Vagina (tissue), 2 donors: ENCODE results near the gene SLC25A23.

Source experiments
- POLR2A ChIP-seq, 2 donors: fragments of 450-650 bp; IDR thresholded peaks; one replicate each; pipeline ENCODE4 v1.6.1; 2017; ENCODE audit warnings: antibody characterized with exemption in 2 of 2, mild to moderate bottlenecking in 2 of 2, moderate library complexity in 2 of 2
- POLR2AphosphoS5 ChIP-seq, 2 donors: sonication (generic); formaldehyde crosslinking; IDR thresholded peaks; one replicate each; pipeline ENCODE4 v1.9.0; 2017; ENCODE audit warnings: antibody characterized with exemption in 2 of 2, mild to moderate bottlenecking in 2 of 2, low read depth in 1 of 2; ENCODE audit not compliant: insufficient read depth in 1 of 2
- TF ChIP-seq, protein P1 (sequence below), 3 experiments: fragments of 450-650 bp in 2 of 3; fragments of 200-600 bp in 1 of 3; sonication (generic) in 1 of 3; IDR thresholded peaks; one replicate each; pipeline ENCODE4 v1.5.1; 2017 to 2019; ENCODE audit warnings: antibody characterized with exemption in 3 of 3, mild to moderate bottlenecking in 2 of 3, moderate library complexity in 2 of 3

DNA sequence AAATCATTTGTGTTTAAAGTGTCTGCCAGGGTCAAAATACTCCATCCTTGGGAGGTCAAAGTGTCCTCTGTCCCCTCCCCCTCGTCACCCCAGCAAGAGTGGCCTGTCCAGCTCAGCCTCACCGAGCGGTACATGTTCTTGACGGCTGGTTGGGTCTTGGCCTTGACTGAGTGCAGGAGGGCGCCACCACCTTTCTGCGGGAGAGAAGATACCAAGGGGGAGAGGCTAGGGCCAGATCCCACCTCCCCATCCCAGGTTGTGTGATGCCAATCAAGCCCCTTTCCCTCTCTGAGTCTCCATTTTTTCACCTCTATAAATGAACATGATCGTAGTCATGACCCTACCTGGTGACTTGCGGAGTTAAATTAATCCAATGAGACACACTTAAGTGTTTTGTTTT, 10.6 kb upstream of the SLC25A23 start:
- TF ChIP-seq, protein P1, sequence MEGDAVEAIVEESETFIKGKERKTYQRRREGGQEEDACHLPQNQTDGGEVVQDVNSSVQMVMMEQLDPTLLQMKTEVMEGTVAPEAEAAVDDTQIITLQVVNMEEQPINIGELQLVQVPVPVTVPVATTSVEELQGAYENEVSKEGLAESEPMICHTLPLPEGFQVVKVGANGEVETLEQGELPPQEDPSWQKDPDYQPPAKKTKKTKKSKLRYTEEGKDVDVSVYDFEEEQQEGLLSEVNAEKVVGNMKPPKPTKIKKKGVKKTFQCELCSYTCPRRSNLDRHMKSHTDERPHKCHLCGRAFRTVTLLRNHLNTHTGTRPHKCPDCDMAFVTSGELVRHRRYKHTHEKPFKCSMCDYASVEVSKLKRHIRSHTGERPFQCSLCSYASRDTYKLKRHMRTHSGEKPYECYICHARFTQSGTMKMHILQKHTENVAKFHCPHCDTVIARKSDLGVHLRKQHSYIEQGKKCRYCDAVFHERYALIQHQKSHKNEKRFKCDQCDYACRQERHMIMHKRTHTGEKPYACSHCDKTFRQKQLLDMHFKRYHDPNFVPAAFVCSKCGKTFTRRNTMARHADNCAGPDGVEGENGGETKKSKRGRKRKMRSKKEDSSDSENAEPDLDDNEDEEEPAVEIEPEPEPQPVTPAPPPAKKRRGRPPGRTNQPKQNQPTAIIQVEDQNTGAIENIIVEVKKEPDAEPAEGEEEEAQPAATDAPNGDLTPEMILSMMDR (IDR thresholded peaks at IDR 0.05) = no peak
- TF ChIP-seq POLR2A (IDR thresholded peaks at IDR 0.05) (no peak), POLR2AphosphoS5 (IDR thresholded peaks at IDR 0.05; ENCODE audit: insufficient read depth in 1 of 2, low read depth in 1 of 2) (no peak)
